Inflammatory macrophage (primary cell): Measurements from ENCODE around the gene FAM241B.

ENCODE experiments used
- DNase-seq, 2 donors: peaks; one replicate each; pipeline ENCODE4 v3.0.0-alpha.2; 2020 to 2022

FAM241B gene

DNA sequence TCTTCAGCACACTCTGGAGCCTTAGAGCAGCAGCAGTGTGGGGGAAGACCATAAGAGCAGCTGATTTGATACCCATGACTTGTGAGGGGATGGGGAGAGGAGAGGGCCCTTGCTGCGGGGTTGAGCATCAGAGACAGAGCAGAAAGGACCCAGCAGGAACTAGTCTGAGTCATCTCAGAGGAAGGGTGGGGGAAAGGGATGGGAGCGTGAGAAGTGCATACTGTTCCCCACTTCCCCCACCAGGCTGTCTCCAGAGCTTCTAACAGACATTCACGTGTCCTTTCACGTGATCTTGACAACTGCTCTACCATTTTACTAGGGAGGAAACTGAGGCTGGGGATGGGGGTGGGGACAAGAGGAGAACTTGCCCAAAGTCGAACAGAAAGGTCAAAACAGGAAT, 38.7 kb downstream of the FAM241B start:
- no peak for DNase-seq

DNA sequence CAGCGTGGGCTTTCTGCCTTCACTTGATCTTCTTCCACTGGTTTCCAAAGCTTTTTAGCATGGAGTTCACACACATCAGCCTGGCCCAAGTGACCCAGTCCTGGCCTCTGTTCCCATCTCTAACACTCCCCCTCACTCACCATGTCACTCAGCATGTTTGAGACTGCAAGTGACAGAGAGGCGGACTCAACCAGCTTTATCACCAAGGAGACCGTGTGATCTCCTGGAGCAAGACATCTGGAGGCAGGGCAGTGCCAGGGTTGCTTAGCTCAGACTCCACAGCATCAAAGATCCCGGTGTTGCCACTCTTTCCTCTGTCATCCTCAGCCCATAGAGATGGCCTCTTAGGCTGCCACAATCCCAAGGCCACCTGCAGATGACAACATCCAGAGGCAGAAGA, 39.4 kb downstream of the FAM241B start:
- no peak for DNase-seq

DNA sequence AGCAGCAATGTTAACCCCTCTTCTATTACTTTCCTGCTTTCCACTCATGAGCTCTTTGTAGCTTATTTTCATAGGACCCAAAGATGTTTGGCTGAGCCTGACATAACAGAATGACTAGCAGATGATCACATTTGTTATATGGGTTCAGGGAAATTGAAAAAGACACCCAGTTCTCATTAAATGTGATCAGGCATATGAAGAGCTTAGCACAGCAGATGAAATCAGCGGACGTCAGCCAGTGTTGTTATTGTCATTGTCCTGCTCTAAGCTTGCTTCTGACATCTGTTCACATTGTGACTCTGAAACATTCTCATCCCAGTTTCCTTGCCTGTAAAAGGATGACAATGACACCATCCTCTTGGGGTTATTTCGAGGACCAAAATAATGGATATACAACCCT, 43.5 kb downstream of the FAM241B start:
- no peak for DNase-seq

DNA sequence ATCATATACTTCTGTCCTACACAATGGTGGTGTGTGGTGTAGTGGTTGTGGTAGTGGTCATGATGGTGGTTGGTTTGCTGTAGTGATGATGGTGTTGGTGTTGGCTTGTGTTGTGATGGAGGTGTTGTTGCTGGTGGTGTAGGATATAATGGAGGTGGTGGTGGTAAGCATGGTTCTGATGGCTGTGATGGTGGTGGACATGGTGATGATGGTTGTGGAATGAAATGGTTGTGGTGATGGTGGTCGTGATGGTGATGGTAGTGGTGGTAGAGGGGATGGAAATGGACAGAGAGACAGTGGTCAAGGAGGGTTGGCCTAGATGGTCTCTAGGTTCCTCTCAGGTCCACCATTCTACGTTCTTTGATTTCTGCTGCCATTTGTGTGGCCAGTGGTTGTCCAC, 44.7 kb downstream of the FAM241B start:
- DNase-seq: no peak

DNA sequence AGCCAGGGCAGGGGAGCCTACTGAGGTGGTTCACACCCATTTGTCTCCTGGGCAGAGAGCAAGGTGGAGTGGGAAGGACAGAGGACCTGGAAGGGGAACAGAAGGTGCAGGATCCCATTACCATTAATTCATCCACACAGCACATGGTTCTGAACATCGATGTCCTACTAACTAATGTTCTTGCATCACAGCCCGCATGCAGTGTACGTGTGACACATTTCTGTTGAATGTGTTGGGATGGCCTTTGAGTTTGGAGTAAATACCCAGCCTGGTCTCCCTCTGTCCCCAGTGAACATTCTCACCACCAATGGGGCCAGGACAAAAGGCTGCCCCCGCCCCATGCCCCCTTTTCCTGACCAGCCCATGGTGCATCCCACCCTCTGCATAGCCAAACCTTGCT, 46.3 kb downstream of the FAM241B start:
- DNase-seq: no peak

DNA sequence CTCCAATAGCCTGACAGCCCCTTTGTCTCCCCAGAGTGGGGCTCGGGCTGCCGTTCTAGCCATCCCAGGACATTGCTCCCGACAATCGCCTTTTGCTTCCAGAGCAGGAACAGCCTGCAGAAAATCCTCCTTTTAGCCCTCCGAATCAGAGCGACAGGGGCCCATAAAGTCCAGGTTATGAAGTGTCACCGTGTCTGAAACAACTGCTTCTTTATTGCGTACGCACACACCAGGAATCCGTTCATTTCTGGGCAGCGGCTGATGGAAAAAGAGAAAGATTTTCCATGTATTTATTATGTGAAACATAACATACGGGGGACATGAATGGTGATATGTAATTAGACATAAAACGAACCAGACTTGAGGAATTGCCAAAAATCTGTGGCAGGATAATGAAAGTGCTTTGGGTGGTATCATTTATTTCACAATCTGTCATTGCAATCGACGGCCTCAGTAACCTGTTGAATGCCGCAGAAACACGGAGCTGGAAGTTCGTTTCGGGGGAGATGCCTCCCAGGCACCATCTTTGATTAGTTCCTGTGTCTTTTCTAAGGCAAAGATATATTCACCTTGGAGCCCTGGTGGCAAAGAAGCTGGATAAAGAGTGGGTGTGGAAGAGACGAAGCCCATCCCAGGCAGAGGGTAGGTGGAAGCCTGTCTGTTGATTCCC, 48.1 kb downstream of the FAM241B start:
- DNase-seq: no peak

DNA sequence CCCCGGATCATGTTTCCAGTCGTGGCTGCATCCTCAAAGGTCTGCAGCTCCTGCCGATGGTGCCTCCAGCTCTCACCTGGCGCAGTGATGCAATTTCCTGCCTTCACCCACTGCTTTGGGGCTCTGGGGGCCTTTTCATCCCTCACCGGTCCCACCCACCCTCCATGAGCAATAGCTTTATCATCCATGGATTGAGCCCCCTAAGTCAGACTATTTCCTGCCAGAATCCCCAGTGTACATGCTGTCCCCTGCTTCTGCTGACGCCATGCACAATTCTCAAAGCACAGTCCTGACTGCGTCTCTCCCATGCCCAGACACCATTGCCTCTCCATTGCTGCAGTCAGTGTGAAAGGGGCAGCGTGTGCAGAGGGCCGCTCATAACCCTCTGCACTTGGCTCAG, 49.7 kb downstream of the FAM241B start:
- DNase-seq: no peak

DNA sequence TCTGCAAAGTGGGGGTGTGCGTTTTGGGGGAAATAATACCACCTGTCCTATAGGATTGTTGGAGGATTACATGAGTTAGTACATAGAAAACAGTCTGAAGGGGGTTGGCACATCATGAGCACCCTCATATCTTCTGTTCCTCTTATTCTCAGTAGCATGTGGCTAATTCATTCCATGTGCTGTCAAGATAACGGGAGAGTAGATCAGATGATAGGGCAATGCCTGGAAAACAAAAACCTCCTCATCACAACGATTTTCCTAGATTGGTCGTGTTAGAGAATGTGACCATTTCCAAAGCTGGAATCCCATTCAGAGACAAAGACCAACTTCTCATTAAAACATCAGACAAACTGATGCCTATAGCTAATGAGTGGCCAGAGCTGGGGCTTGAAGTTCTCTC, 50.6 kb downstream of the FAM241B start:
- DNase-seq: no peak

DNA sequence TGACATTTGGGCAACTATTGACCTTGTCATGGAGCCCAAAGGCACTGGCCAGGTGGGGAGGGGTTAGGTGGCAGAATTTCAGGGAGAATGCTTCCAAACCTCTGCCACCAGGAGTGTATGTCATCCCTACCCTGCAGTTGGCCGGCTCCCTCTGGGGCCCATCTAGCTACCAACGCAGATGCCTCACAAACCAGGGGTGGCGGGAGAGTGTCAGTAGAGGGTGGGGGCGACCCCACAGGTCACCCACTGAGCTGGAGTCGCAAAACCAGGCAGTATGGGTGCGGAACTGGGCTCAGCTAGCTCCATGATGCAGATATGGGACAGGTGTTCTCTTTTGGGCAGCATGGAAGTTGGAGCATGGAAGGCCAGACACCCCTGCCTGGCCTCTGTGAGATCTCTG, 51.4 kb downstream of the FAM241B start:
- DNase-seq: no peak

DNA sequence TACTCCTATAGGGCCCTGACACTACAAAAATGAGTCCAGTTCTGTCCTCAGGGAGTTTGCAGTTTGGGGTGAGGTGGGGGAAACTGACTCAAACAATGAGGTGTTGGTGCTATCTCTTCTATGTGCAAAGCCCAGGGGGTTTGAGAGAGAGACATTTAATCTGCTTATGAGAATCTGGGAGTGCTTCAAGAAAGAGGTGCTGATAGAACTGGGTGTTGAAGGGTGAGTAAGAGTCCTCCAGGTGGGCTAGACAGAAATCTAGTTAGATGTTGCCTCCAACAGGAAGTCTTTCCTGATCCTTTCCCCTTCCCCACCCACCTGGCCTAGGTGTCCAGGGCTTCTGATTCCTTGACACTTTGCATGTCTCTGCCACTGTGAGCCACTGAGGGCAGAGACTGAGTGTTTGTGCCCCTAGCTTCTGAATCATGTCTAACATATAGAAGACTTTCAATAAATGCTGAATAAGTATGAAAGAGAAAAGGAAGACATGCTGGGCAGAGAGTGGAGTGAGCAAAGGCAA, 53.0 kb downstream of the FAM241B start:
- DNase-seq: no peak
